ENCODE measurements around the gene CHERP.

Gene CHERP

DNA sequence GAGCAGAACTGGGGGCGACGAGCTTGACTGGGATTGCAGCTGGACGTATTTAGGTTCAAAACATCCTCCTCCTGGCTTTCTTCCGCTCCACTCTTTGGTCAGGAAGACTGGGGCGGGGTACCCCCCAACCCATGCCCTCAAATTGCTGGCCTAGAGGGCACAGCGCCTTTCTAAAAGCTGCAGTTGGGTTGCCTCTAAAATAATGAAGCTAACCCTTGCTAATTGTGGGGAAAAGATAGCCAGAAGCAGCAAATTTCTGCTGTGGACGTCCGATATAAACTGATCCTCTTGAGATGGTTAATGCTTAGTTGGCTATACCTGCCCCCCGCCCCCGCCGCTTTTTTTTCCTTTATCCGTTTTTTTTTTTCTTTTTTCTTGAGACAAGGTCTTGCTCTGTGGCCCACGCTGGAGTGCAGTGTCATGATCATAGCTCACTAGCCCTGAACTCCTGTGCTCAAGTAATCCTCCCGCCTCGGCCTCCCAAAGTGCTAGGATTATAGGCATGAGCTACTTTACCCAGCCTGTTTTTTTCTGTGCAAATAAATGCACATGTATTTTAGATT lies 754 bp upstream of the CHERP start:
- no peak for DNase-seq (ENCODE audit: low read depth in 2 of 2)

DNA sequence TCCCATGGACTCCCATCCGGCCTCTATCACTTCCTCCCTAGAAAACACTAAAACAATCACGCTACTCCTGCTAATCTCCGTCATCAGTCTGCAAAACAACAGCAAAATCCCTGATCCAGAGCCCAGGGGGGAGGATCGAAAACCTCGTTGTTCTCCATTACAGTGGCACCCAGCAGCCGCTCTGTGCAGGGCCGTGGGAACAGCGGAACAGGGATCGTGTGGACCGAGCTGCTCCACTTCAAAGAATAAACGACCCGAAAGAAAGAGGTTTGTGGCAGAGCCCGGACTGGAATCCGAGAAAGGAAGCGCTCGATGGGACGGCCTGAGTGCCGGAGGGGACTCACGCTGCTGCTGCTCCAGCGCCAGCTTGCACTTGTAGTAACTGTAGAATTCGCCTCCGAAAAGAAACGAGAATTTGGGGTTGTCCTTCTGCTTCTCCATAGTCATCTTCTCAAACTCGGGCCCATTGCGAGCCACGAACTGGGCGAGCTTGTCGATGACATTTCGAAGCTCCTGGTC lies 652 bp downstream of the CHERP start:
- DNase-seq (ENCODE audit: low read depth in 2 of 2) = no peak

DNA sequence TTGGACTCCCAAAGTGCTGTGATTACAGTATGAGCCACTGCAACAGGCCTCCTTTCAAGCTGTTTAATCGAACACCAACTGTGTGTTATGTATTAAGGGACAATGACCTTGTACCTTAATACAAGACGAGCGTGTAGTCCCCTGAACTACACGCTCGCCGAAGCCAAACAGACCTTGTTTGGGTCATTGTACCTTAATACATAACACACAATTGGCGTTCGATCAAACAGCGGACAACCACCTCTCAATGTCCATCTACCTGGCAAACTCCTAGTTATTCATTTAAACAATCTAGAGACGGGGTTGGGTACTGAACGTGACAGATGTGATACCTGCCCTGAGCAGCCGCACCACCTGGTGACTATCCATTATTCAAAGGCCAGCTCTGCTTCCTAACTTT lies 1.3 kb downstream of the CHERP start:
- no peak for DNase-seq (ENCODE audit: low read depth in 2 of 2)

DNA sequence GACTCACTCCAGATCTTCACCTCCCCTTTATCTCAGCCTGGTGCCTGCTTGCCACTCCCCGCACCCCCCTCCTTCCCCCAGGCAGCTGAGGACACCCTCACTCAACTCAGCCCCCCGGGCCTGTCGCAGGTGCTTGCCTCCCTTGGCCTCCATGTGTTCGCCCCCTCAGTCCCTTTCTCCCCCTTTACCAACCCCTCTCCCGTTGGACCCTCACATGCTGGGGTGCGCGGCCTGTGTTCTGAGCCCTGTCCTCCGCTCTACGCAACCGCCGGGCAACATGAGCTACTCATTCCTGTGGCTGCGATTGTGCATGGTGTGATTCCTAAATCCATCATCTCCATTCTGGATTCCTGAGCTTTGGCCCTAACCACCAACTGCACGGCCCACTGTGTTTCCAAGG lies 5.1 kb downstream of the CHERP start:
- no peak for DNase-seq (ENCODE audit: low read depth in 2 of 2)

DNA sequence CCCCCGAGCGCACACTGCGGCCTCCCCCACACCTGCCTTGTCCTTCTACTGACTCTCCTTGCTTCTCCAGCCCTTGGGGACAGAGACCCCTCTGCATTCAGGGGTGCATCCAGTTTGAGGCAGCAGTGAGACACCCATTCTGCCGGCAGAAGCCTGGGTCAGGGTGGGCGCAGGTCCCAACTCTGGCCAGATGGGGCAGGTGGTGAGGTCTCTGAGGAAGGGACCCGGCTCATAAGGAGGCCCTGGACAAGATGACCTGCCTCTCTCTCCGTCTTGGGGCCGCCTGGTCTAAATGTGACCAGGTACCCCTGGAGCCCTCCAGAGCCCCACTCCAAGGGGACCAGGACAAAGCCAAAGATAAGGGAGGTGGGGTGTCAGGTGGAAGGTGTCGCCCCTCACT lies 6.1 kb downstream of the CHERP start:
- no peak for DNase-seq (ENCODE audit: low read depth in 2 of 2)

DNA sequence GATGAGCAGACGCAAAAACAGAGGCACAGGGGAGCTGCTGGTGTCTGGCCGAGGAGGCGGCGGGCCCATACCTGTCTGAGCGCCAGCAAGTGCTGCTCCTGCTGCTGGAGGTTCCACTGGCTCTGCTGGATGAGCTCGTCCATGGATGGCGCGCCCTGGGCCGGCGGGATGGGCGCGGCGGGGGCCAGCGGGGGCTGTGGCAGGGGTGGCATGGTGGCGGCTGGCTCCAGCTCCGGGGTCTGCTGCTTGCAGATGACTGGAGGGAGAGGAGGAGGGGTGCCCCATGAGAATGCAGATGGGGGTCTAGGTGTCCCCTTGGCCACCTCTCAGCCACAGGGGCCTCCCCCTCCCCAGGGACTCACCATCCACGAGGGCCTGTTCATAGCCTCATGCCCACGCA lies 6.9 kb downstream of the CHERP start:
- DNase-seq (ENCODE audit: low read depth in 2 of 2) = no peak

DNA sequence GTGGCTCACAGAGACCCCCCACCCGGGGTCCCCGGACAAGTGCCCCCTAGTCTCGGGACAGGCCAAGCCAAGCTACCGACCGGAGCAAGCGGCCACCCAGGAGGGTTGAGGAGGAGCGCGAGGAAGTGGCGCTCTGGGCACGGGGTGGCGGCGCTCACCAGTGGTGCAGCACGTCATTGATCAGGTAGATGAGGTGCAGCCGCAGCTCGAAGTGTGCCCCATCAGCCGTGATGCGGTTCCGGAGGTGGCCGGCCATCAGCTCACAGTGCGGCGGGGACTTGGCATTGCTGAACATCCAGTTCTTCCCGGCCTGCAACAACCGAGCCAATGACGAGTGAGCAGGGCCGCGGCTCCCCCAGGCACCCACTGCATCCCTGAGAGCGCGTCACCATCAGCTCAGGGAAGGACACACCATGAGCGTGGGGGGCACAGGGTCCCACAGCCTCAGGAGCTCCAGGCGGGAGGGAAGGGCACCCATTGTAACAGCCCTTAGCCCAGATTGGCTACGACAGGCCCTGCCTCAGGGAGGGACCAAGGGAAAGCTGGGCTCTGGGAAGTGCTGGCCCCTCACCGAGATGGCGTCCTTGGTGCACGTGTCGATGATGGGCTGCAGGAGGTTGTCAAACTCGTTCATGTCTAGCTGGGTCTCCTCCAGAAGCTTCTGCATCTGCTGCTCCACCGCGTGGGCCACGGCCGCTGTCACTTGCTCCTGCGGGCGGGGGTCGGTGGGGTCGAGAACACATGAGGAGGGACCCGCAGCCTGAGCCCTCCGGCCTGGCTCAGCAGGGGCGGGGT lies 9.6 kb downstream of the CHERP start:
- DNase-seq (ENCODE audit: low read depth in 2 of 2) = no peak

DNA sequence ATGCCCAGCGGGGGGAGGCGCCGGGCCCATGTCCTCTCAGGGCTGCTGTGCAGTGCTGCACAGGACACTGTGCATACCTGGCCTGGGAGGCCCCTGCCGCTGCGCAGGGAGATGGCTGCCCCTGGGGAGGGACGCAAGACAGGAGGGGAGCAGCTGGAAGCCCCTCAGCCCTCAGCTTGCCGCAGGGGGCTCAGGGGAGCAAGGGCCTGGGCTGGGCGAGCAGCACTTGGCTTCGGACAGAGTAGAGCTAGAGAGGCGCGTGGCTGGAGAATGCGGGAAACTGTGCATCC lies 10.9 kb downstream of the CHERP start:
- no peak for DNase-seq (ENCODE audit: low read depth in 2 of 2)

DNA sequence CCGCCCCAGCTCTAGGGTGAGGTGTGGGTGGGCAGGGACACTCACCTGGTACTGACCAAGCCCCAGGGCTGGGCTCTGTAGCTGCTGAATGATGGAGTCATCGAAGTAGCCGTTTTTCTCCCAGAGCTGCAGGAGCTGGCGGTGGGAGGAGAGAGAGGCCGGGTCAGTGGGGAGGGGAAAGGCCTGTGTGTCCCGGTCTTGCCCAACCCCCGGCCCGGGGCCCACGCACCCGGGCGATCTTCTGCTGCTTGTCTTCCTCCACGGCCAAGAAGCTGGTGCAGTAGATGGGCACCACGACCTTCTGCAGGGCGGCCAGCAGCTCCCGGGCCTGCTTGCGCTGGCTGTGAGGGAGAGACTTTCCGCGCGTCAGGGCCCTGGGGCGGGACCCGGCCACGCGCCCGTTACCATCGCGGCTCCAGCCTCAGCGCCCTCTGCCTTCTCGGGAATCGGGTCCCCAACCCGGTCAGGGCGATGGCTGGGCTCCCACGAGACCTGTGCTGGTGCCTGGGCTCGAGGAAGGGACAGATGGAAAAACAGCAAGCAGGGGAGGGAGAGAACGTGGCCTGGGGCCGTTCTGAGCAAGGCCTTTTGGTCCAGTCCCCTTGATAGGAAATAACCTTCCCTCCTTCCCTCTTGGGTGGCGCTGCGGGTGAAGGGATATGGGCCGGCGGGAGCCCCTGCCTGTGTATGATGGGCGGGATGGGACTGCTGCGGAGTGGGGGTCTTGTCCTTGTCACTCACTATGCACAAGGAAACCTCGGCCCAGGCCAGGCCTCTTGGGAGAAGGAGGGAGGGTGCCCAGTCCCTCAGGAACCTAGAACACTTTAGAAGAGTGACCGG lies 11.5 kb downstream of the CHERP start:
- no peak for DNase-seq (ENCODE audit: low read depth in 2 of 2)

DNA sequence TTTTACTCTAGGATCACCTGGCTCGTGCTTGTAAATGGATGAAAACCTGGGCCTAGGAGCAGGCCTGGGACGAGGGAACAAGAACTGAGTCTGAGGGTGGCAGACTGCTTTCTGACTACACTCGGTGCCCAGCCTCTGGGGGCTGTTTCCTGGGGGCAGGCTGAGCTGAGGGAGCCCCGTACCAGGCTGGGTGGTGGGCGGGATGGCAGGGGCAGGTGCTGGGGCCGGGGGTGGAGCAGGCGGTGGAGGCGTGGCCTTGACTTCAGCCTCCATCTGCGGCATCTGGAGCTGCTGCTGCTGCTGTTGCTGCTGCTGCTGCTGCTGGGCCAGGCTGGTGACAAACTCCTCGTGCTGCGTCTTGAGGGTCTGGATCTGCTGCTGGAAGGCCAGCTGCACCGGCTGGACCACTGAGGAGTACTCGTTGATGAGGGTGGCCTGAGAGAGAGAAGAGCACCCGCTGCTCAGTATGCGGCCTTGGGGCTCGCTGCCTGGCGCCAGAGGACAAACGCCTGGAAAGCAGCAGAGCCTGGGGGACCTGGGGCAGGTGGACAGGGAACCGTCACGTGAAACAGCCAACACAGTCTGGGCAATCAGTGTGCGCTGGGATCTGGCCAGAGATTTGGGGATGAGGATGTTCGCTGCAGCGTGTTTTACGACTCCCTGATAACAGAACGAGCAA lies 12.6 kb downstream of the CHERP start:
- no peak for DNase-seq (ENCODE audit: low read depth in 2 of 2)

DNA sequence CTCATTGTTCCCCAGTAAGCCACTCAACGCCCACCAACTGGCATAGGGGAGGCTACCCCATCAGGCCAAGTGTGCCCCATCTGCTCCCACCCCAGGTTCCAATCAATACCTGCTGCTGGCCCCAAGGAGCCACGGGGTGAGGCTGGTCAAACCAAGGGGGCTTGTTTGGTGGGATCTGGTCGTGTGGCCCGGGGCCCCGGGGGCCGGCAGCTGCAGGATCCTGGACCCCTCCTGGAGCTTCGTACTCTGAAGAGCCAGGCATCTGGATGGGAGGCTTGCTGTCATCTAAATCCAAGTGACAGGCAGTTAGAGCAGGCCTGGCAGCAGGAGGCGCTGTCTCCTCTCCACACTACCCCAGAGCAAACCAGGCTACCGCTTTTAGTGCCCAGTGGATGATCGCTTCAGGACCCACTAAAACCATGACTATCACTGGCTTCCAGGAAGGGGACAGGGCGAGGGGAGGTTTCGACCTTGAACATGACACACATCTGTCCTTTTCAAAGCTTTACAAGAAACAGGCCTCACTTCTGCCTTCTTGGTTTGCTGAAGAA lies 14.2 kb downstream of the CHERP start:
- DNase-seq (ENCODE audit: low read depth in 2 of 2) = peak in 1 of 2 donors; percentile 34

DNA sequence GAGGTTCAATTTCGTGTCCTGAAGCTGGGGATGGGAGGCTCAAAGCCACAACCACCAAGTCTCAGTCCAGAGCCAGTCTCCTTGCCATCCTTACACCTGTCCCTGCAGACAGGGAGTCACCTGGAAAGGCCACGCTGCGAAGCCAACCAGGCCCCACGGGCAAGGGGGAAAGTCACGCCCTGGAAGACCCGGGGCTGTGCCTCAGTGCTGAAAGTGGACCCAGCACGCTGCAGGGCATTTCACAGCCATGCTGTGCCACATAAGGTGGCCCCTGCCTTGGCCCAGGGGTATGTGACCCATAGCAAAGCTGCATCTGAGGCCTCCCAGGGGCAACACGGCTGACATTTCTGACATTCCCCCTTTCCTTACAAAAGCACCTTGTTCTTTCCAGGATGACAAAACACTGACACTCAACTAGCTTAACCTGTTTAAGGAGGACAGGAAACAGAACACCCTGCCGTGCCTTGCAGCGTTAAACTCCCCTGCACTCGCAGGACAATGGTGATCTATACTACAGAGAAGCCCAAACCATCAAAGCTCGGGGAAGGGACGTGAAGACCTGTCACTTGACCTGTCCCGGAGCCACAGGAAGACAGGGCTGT lies 14.8 kb downstream of the CHERP start:
- DNase-seq (ENCODE audit: low read depth in 2 of 2) = no peak

DNA sequence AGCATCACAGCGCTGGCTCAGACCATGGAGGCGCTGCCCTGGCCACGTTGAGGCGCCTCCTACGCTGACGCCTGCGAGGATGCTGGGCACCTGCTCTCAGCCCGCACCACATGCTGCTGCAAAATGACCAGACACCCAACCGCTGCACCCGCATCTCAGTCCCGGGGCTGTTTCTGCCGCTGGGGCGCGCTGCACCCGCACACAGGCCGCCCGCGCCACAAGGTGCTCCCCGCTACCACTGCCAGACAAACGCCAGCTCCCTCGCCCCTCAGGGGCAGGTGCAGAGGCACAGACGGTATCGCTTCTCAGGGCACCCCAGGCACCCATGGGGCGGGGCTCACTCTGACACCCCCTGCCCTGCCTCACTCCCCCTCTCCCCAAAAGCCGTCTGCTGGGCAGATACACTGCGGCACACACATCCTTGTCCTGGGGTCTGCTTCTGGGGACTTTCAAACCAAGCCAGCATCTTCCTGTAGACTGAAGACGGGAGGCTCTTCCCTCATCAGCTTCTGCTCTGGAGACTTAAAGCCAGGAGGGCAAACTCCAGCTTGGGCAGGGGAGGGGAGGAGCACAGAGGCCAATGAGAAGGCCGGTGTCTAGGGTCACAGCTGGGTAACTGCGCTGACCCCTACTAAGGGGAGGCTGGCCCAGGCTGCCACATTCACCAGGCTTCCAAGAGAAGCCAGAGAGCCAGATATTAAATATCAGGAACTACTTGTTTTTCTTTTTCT lies 16.3 kb downstream of the CHERP start:
- DNase-seq (ENCODE audit: low read depth in 2 of 2) = no peak

DNA sequence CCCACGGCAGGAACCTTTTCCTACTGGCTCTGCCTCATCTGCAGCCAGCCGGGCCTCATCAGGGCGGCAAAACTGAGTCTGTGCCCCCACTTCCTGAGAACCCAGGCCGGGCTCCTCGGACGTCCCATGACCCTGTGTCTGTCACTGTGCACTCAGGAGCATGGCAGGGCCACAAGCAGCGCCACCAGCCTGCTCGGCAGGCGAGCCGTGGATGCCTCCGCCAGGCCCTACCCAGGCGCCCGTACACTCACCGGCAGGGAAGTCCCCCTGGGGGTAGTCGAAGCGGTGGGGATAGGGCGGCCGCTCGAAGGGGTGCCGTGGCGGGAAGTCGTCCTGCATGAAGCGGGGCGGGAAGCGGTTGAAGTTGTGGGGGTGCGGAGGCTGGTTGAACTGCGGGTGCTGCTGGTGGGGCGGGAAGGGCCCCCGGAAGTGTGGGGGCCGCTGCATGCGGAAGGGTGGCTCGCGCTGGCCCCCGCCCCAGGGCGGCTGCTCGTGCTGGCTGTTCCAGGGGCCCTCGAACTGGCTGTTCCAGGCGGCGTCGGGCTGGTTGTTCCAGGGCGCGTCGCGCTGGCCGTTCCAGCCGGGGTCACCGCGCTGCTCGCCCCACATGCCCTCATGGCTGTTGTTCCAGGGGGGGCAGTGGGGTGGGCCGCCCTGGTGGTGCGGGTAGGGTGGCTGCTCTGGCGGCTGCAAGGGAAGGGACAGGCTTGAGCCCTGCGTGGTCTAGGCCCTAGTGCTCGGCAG lies 17.1 kb downstream of the CHERP start:
- DNase-seq (ENCODE audit: low read depth in 2 of 2) = no peak

DNA sequence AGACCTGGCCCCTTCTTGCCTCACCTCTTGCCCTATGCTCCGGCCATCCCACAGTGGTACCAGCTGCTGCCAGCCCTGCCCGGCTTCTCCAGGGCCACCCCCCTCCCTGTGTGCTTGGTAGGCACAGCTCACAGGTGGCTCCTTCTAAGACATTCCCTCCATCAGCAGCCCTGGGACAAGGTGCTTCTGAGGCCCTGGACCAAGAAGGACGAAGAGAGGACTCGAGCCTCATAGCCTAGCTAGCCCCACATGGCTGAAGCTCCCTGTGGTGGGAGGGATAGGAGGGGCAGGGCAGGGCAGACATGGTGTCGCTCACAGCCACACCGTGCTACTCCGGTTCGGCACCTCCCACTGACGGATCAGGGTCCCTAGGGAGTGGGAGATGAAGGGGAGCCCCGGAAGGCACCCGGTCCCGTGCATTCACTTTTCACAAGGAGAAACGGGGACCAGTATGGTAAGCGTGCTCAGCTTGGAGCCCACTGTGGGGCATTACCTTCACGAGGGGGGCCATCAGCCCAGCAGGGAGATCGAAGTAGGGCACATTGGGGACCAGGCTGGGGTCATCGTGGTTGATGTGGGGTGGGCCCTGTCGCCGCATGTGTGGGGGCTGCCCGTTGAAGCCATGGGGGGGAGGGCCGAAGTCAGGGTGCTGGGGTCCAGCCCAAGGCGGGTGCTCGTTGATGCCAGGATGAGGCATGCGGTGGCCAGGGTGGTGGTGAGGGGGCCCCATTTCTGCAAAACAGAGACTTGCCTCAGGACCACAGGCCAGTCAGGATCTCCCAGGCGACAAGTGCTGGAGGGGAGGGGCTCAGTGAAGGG lies 19.5 kb downstream of the CHERP start:
- no peak for DNase-seq (ENCODE audit: low read depth in 2 of 2)

DNA sequence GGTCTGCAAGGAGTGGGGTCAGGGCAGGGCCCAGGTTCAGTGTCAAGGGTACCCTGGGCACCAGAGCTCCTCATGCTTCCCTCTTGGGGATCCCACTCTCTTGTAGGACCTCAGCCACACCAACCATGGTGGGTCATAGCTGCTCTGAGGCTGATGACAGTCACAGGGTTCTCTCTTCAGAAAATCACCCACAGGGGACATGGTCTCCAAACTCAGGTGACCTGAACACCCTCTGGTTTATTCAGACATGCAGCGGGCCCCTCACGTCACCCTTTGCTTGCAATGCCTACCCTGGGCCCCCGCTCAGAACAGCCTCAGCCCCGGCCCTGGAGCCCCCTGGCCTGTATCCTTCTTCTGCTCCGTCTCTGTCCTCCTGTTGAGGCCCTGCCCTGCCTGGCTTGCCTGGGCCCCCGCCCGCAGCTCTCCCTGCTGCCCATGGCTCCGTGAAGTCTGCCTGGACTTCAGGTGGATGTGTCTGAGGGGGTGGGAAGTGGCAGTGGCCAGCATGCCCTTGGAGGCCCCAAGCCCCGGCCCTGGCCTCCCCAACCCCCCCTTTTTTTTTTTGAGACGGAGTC lies 20.4 kb downstream of the CHERP start:
- no peak for DNase-seq (ENCODE audit: low read depth in 2 of 2)

DNA sequence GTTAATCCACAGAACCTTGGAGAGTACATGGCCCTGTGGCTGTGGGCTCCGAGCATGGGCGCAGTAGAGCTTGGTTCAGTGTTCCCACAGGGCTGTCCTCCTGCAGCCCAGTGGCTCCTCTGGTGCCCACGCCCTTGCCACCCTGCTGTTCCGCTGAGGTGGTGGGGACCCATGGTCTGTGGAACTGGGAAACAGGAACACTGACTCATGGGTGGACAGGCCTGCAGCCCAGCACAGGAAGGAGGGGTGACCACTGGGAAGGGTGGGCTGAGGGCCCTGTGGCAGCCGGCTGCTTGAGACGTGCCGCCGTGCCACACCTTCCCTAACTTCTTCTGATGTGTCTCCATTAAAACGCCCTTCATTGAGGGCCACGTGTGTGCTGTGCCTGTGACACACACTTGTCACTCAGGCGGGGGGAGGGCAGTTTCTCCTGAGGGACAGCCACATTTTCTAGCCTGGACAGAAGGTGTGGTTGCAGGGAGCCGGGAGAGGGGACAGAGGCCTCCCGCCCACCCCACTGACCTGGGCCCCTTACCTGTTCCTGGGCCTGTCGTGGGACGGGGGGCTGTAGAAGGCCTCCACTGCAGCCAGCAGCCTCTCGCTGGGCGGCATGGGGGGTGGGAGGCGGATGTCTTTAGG lies 21.1 kb downstream of the CHERP start:
- DNase-seq (ENCODE audit: low read depth in 2 of 2) = no peak
